Kidney (tissue), 14 donors: ENCODE results near the gene GRIA3. TPM values are rescaled to one million over a fixed set of nuclear protein-coding genes. Genes with fewer than 3 reads are reported as not detected.

Experiments
- DNase-seq, 5 donors: peaks; one replicate each; pipeline ENCODE4 v3.0.0-alpha.2; 2013 to 2020
- FAIRE-seq: peaks from 2 replicates; lab custom pipeline; 2012; peaks lifted over from hg19 to GRCh38; lab: Jason Lieb, UNC
- H3K27ac ChIP-seq, 2 donors: one replicate each; pipeline ENCODE4 v1.7.0; 2013; ENCODE audit warnings: low read depth in 2 of 2, low read length in 2 of 2, inconsistent platforms in 1 of 2
- H3K27me3 ChIP-seq: one replicate; pipeline ENCODE4 v1.7.1; 2013; ENCODE audit warnings: low read length, inconsistent platforms; ENCODE audit not compliant: control insufficient read depth, insufficient read depth
- H3K36me3 ChIP-seq, 3 donors: one replicate each; pipeline versions ENCODE4 v1.7.0 to v1.7.1; 2013; ENCODE audit warnings: low read length in 3 of 3, control low read depth in 1 of 3, inconsistent platforms in 1 of 3; ENCODE audit not compliant: insufficient read depth in 3 of 3, control insufficient read depth in 2 of 3
- H3K4me1 ChIP-seq, 3 donors: one replicate each; pipeline versions ENCODE4 v1.7.0 to v1.7.1; 2013; ENCODE audit warnings: low read length in 3 of 3, inconsistent platforms in 1 of 3, low read depth in 1 of 3; ENCODE audit not compliant: control insufficient read depth in 2 of 3, insufficient read depth in 2 of 3
- H3K4me3 ChIP-seq, 3 donors: one replicate each; pipeline versions ENCODE4 v1.7.0 to v1.8.1; 2013; ENCODE audit warnings: low read length in 3 of 3, control low read depth in 1 of 3, inconsistent platforms in 1 of 3
- H3K9ac ChIP-seq, 3 donors: one replicate each; pipeline versions ENCODE4 v1.7.0 to v1.7.1; 2013; ENCODE audit warnings: low read length in 3 of 3, control low read depth in 1 of 3, inconsistent platforms in 1 of 3
- H3K9me3 ChIP-seq, 3 donors: one replicate each; pipeline versions ENCODE4 v1.7.0 to v1.7.1; 2013; ENCODE audit warnings: low read length in 3 of 3, control low read depth in 1 of 3, inconsistent platforms in 1 of 3; ENCODE audit not compliant: control insufficient read depth in 2 of 3, insufficient read depth in 1 of 3
- CTCF ChIP-seq: IDR thresholded peaks from 3 replicates; pipeline ENCODE4 v1.5.1; 2012; ENCODE audit warnings: mild to moderate bottlenecking, moderate library complexity, borderline replicate concordance; ENCODE audit not compliant: insufficient read depth; ENCODE audit errors: extremely low read depth
- intact Hi-C: fragments of 100-400 bp; cut with DNase I; formaldehyde crosslinking; loops from one replicate; pipeline ENCODE4 v1.11.1; 2022
- polyA plus RNA-seq: library from polyadenylated mRNA; stranded (reverse); fragments of 350-450 nt; fragmentation: Illumina TruSeq; extraction: RNeasy Lipid Tissue Mini Kit (QIAGEN cat#74804); gene quantifications from one replicate; pipeline ENCODE4 v1.2.3, GENCODE V29; 2014; ENCODE audit warnings: low read depth, low replicate concordance; ENCODE audit not compliant: insufficient read depth
- total RNA-seq: library from RNA; stranded (reverse); fragmentation: NEBNext Ultra II Directional; extraction: Animal tissue kit (Norgen Biotek cat#: 25700); gene quantifications from one replicate; pipeline ENCODE4 v1.2.1, GENCODE V29; 2021
- donor health status: control.
- donor health status: control.
- donor health status: control.
- donor health status: control.
- donor health status: control.
- donor health status: DM: yes; HTN: yes; CAD: no.
- donor health status: Normal renal cell carcinoma (clear cell type).

Gene GRIA3
- total and polyA plus RNA-seq, 2 donors from 2014 or later: 1.4 to 5.8 TPM

GRCh38 chrX:123217077-123217476 is 33.0 kb downstream of the GRIA3 start:
- no peaks in the 10 kb centered on the region for H3K9me3 ChIP-seq
- intact Hi-C loops: no loop called here
- H3K36me3 ChIP-seq: no peaks in the 10 kb centered on the region
- H3K27me3 ChIP-seq: no peaks in the 10 kb centered on the region
- H3K27ac ChIP-seq: no peak overlapping the region
- no peak for DNase-seq
- H3K4me3 ChIP-seq: no peak overlapping the region
- no peak overlapping the region for H3K9ac ChIP-seq
- no peaks in the 10 kb centered on the region for H3K4me1 ChIP-seq
- TF ChIP-seq CTCF: no peak
- no peak for FAIRE-seq

DNA sequence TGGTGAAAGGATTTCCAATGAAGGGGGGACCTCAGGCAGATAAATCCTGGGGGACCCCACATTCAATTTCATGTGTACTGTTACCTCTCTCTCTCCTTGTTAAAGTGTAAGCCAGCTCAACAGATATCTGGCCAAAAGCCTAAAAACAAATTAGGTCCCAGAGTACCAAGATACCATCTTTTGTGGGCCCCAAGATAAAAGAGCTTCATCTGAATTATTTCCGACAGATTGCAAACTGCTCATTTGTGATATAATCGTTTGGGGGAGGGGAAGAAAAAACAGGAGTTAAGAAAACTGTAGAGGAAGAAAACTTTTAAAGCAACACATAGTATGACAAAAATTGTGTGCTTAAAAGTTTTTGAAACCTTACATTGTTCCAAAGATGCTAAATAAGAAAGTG is 33.6 kb downstream of the GRIA3 start:
- no peak overlapping the region for H3K27ac ChIP-seq
- DNase-seq: no peak
- no peak overlapping the region for H3K9ac ChIP-seq
- intact Hi-C loops: no loop called here
- H3K27me3 ChIP-seq: no peaks in the 10 kb centered on the region
- no peaks in the 10 kb centered on the region for H3K9me3 ChIP-seq
- H3K4me3 ChIP-seq: no peak overlapping the region
- no peaks in the 10 kb centered on the region for H3K4me1 ChIP-seq
- no peak for FAIRE-seq
- H3K36me3 ChIP-seq: no peaks in the 10 kb centered on the region
- TF ChIP-seq CTCF: no peak

DNA sequence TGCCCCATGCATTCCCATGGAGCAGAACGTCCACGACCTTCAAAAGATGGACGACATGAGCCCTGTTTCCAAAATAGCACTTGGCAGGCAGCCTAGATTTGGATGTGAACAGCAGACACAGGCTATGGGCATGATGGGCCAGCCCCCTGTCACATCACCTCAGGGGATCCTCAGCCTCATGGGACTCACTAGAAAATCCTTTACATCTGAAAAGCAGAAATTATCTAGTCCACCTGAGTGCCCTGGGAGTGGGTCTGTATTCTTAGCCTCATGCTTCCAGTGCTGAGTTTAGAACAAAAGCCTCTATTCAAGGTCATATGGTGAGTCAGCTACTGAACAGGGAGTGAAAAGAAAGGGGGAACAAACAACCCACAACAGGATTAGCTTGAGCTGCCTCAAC is 35.8 kb downstream of the GRIA3 start:
- Histone ChIP-seq H3K4me3 (no peak overlapping the region), H3K9ac (no peak overlapping the region), H3K9me3 (no peaks in the 10 kb centered on the region), H3K27me3 (no peaks in the 10 kb centered on the region), H3K36me3 (no peaks in the 10 kb centered on the region), H3K27ac (no peak overlapping the region), H3K4me1 (no peaks in the 10 kb centered on the region)
- FAIRE-seq (no peak), DNase-seq (no peak)
- intact Hi-C loops: no loop called here
- no peak for TF ChIP-seq CTCF

DNA sequence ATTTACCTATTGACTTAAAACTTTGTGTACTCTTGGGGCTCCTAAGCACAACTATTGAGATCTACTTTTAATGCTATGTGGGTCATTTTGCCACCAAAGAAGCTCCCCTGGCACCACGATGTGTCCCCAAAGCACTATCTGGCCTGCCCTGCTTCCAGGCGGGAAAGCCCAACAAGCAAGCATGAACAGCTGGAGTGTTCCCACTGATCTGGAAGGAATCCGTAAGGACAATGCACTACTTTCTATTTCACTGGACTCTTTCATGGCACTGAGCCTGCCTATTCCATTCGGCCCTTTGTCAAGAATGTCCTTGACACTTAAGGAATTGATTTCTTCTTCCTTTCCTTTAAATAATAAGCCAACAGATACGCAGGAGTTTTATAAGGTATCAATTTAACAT is 38.8 kb downstream of the GRIA3 start:
- Histone ChIP-seq H3K9me3 (no peaks in the 10 kb centered on the region), H3K27me3 (no peaks in the 10 kb centered on the region), H3K36me3 (no peaks in the 10 kb centered on the region), H3K4me1 (no peaks in the 10 kb centered on the region), H3K4me3 (no peak overlapping the region), H3K27ac (no peak overlapping the region), H3K9ac (no peak overlapping the region)
- FAIRE-seq: no peak
- intact Hi-C loops: no loop called here
- DNase-seq: no peak
- no peak for TF ChIP-seq CTCF
